Upper lobe of left lung (tissue), 6 donors: ENCODE data around the gene KLHL17. TPM values are rescaled to one million over a fixed set of nuclear protein-coding genes. Genes with fewer than 3 reads are reported as not detected.

ENCODE experiments used
- ATAC-seq, 2 donors: fragments of 200-7000 bp; cut with Tn5 transposase; one replicate each; pipeline ENCODE4 v1.9.1; 2022; ENCODE audit warnings: mild to moderate bottlenecking in 2 of 2, moderate library complexity in 2 of 2; ENCODE audit not compliant: low FRiP score in 2 of 2
- DNase-seq, 2 donors: peaks; one replicate each; pipeline ENCODE4 v3.0.0-alpha.2; 2019 to 2020
- H3K27ac ChIP-seq, 4 donors: fragments of 200-600 bp; sonication (generic); one replicate each; pipeline ENCODE4 v1.5.1; 2016 to 2019
- H3K27me3 ChIP-seq, 4 donors: fragments of 200-600 bp; sonication (generic); one replicate each; pipeline ENCODE4 v1.5.1; 2017 to 2019
- H3K36me3 ChIP-seq, 4 donors: fragments of 200-600 bp; sonication (generic); one replicate each; pipeline ENCODE4 v1.5.1; 2016 to 2019
- H3K4me1 ChIP-seq, 4 donors: fragments of 200-600 bp; sonication (generic); one replicate each; pipeline ENCODE4 v1.5.1; 2018 to 2019
- H3K4me3 ChIP-seq, 4 donors: fragments of 200-600 bp; sonication (generic); one replicate each; pipeline ENCODE4 v1.5.1; 2017 to 2019; ENCODE audit warnings: mild to moderate bottlenecking in 2 of 4, moderate library complexity in 1 of 4
- H3K9me3 ChIP-seq, 4 donors: fragments of 200-600 bp; sonication (generic); one replicate each; pipeline ENCODE4 v1.5.1; 2018 to 2019
- CTCF ChIP-seq, 6 experiments: fragments of 450-650 bp in 4 of 6; fragments of 200-600 bp in 2 of 6; sonication (generic) in 2 of 6; IDR thresholded peaks; one replicate each; pipeline ENCODE4 v1.5.1; 2016 to 2019; ENCODE audit warnings: antibody characterized with exemption in 6 of 6
- EP300 ChIP-seq, 4 donors: sonication (generic); formaldehyde crosslinking; IDR thresholded peaks; one replicate each; pipeline ENCODE4 v1.5.1; 2017; ENCODE audit warnings: antibody characterized with exemption in 4 of 4, control low read depth in 2 of 4
- POLR2A ChIP-seq, 4 donors: fragments of 450-650 bp; IDR thresholded peaks; one replicate each; pipeline ENCODE4 v1.5.1; 2016 to 2017; ENCODE audit warnings: antibody characterized with exemption in 4 of 4, mild to moderate bottlenecking in 2 of 4
- POLR2AphosphoS5 ChIP-seq, 2 donors: sonication (generic); formaldehyde crosslinking; IDR thresholded peaks; one replicate each; pipeline ENCODE4 v1.5.1; 2017; ENCODE audit warnings: antibody characterized with exemption in 2 of 2
- WGBS, 2 donors: methylation state at CpG; one replicate each; pipeline ENCODE4 v1.1.5; 2017 to 2018; 5-methylcytosine and 5-hydroxymethylcytosine counted together
- total RNA-seq, 6 donors: library from RNA; depleted of rRNA in 4 of 6; stranded (reverse); fragments of >200 nt in 4 of 6; gene quantifications; one replicate each; pipeline versions ENCODE4 v1.1.0 to v1.2.1, GENCODE V29; 2016 to 2021
- donor health status: DM: no; HTN: no; CAD: no; lungs with moderate emphysema.
- donor health status: DM: no; HTN: yes; CAD: no; lungs with severe emphysema.

Gene KLHL17
- total RNA-seq, 6 donors from 2014 or later, result 4.7 to 45.1 (median 16.5) TPM

- no peak overlapping the region for H3K27ac ChIP-seq
- TF ChIP-seq POLR2AphosphoS5 (IDR thresholded peaks at IDR 0.05) (no peak), EP300 (IDR thresholded peaks at IDR 0.05) (no peak), CTCF (IDR thresholded peaks at IDR 0.05) (no peak), POLR2A (IDR thresholded peaks at IDR 0.05) (no peak)
- peaks cover 0 to 25% (median 13%) of the 10 kb centered on the region in 4 donors for H3K27me3 ChIP-seq
- no peaks in the 10 kb centered on the region for H3K36me3 ChIP-seq
- DNase-seq (peak in 1 of 2 donors; percentile 72), ATAC-seq (no peak)
- 84 to 86% methylated on average over 9 to 18 of the region's 28 CpGs for WGBS, 2 donors
- peaks cover 4 to 9% (median 9%) of the 10 kb centered on the region in 4 donors for H3K4me1 ChIP-seq
- H3K4me3 ChIP-seq, result no peak overlapping the region
- H3K9me3 ChIP-seq, result no peaks in the 10 kb centered on the region
These were observed 13.3 kb downstream of the KLHL17 start for GRCh38 chr1:973459-974292.

DNA sequence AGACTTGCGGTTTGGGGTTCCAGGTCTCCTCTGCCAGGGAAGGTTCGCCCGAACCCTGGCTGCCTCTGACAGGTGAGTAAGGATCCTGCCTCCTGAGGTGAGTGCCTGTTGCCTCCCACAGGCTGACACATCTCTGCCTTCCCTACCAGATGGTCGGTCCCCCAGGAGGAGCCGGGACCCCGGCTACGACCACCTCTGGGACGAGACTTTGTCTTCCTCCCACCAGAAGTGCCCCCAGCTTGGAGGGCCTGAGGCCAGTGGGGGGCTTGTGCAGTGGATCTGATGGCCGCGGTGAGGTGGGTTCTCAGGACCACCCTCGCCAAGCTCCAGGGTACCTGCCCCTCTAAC, 13.9 kb downstream of the KLHL17 start:
- no peak for TF ChIP-seq POLR2AphosphoS5 (IDR thresholded peaks at IDR 0.05)
- no peak for TF ChIP-seq POLR2A (IDR thresholded peaks at IDR 0.05)
- TF ChIP-seq CTCF (IDR thresholded peaks at IDR 0.05), result no peak
- no peak for TF ChIP-seq EP300 (IDR thresholded peaks at IDR 0.05)
- H3K4me3 ChIP-seq, result no peak overlapping the region
- H3K4me1 ChIP-seq, result peaks cover 4 to 9% (median 9%) of the 10 kb centered on the region in 4 donors
- H3K9me3 ChIP-seq, result no peaks in the 10 kb centered on the region
- peaks cover 0 to 25% (median 13%) of the 10 kb centered on the region in 4 donors for H3K27me3 ChIP-seq
- no peak overlapping the region for H3K27ac ChIP-seq
- no peaks in the 10 kb centered on the region for H3K36me3 ChIP-seq
- no peak for ATAC-seq
- DNase-seq, result no peak
- WGBS, 2 donors, result 92% methylated on average over 11 of the region's 11 CpGs; no CpG with 5 or more reads in 1 of the 2 donors

- no peaks in the 10 kb centered on the region for H3K36me3 ChIP-seq
- H3K9me3 ChIP-seq, result no peaks in the 10 kb centered on the region
- H3K27ac ChIP-seq, result no peak overlapping the region
- no peak for TF ChIP-seq EP300 (IDR thresholded peaks at IDR 0.05)
- TF ChIP-seq POLR2AphosphoS5 (IDR thresholded peaks at IDR 0.05), result no peak
- no peak for TF ChIP-seq POLR2A (IDR thresholded peaks at IDR 0.05)
- no peak for TF ChIP-seq CTCF (IDR thresholded peaks at IDR 0.05)
- no peak for DNase-seq
- peaks cover 4 to 9% (median 9%) of the 10 kb centered on the region in 4 donors for H3K4me1 ChIP-seq
- 69 to 77% methylated on average over 17 of the region's 17 CpGs for WGBS, 2 donors
- ATAC-seq, result no peak
- peaks cover 0 to 25% (median 13%) of the 10 kb centered on the region in 4 donors for H3K27me3 ChIP-seq
- no peak overlapping the region for H3K4me3 ChIP-seq
These were observed 14.4 kb downstream of the KLHL17 start for GRCh38 chr1:974687-975328.

DNA sequence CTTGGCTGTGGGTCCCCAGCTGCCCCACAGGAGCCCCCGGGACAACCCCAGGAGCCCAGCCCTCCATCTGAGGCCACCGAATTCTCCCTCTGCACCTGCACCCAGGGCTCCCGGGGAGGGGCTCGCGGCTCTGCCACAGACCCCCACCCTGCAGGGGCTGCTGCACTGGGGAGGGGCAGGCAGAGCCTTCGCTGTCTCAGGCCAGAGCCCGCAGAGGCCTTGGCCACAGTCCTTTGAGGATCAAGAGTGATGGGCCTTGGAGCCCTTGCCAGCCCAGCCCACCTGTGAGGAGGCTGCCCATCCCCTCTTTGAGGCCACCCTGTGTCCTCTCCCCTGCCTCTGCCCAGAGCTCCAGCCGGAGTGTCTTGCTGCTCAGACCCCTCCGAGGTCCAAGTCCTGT, 15.0 kb downstream of the KLHL17 start:
- Histone ChIP-seq H3K27me3 (peaks cover 0 to 20% (median 12%) of the 10 kb centered on the region in 4 donors), H3K4me3 (no peak overlapping the region), H3K36me3 (no peaks in the 10 kb centered on the region), H3K27ac (no peak overlapping the region), H3K4me1 (peaks cover 4 to 9% (median 9%) of the 10 kb centered on the region in 4 donors), H3K9me3 (no peaks in the 10 kb centered on the region)
- no peak for DNase-seq
- WGBS, 2 donors, result 50 to 54% methylated on average over 2 to 6 of the region's 9 CpGs
- TF ChIP-seq POLR2A (IDR thresholded peaks at IDR 0.05), result no peak
- no peak for TF ChIP-seq CTCF (IDR thresholded peaks at IDR 0.05)
- TF ChIP-seq POLR2AphosphoS5 (IDR thresholded peaks at IDR 0.05), result no peak
- TF ChIP-seq EP300 (IDR thresholded peaks at IDR 0.05), result no peak
- no peak for ATAC-seq
